NB4 (cell line): ENCODE data around the gene YLPM1.

ENCODE experiments used
- POLR2A ChIP-seq: IDR thresholded peaks from 2 replicates; pipeline ENCODE4 v1.6.1; 2011; ENCODE audit warnings: mild to moderate bottlenecking; ENCODE audit not compliant: insufficient read length; ENCODE audit errors: extremely low read depth
- TF ChIP-seq, protein P1 (sequence below): IDR thresholded peaks from one replicate; pipeline ENCODE4 v1.5.1; 2012; ENCODE audit warnings: low read depth, low read length
- TF ChIP-seq, protein P2 (sequence below): IDR thresholded peaks from 2 replicates; pipeline ENCODE4 v1.6.1; 2011; ENCODE audit warnings: low read depth, low read length

DNA sequence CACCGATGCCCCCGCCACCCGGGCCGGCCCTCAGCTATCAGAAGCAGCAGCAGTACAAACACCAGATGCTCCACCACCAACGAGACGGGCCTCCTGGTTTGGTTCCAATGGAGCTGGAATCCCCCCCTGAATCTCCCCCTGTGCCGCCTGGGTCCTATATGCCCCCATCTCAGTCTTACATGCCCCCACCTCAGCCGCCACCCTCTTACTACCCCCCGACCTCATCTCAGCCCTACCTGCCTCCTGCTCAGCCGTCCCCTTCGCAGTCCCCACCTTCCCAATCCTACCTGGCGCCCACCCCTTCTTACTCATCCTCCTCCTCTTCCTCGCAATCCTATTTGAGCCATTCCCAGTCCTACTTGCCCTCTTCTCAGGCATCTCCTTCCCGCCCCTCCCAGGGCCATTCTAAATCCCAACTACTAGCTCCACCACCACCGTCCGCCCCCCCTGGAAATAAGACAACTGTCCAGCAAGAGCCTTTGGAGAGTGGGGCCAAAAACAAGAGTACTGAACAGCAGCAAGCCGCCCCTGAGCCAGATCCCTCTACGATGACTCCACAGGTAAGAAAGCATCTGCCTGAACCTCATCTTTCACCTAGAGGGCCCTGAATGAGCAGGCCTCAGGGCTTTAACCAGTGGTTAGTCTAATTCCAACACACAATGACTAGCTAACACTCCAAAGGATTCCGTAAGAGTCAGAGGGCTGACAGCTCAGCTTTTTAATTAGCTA, 851 bp downstream of the YLPM1 start:
- TF ChIP-seq POLR2A = no peak
- TF ChIP-seq, protein P1, sequence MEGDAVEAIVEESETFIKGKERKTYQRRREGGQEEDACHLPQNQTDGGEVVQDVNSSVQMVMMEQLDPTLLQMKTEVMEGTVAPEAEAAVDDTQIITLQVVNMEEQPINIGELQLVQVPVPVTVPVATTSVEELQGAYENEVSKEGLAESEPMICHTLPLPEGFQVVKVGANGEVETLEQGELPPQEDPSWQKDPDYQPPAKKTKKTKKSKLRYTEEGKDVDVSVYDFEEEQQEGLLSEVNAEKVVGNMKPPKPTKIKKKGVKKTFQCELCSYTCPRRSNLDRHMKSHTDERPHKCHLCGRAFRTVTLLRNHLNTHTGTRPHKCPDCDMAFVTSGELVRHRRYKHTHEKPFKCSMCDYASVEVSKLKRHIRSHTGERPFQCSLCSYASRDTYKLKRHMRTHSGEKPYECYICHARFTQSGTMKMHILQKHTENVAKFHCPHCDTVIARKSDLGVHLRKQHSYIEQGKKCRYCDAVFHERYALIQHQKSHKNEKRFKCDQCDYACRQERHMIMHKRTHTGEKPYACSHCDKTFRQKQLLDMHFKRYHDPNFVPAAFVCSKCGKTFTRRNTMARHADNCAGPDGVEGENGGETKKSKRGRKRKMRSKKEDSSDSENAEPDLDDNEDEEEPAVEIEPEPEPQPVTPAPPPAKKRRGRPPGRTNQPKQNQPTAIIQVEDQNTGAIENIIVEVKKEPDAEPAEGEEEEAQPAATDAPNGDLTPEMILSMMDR = no peak
- TF ChIP-seq, protein P2, sequence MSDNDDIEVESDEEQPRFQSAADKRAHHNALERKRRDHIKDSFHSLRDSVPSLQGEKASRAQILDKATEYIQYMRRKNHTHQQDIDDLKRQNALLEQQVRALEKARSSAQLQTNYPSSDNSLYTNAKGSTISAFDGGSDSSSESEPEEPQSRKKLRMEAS = no peak
